Activated CD8-positive, alpha-beta memory T cell treated with anti-CD3 and anti-CD28 coated beads, Interleukin-2, amount 50 U/mL, for 24 hours (primary cell): ENCODE data around the gene EMC9.

Experiments used
- DNase-seq: peaks from one replicate; pipeline ENCODE4 v3.0.0-alpha.2; 2020; ENCODE audit errors: extremely low read depth

Gene EMC9

DNA sequence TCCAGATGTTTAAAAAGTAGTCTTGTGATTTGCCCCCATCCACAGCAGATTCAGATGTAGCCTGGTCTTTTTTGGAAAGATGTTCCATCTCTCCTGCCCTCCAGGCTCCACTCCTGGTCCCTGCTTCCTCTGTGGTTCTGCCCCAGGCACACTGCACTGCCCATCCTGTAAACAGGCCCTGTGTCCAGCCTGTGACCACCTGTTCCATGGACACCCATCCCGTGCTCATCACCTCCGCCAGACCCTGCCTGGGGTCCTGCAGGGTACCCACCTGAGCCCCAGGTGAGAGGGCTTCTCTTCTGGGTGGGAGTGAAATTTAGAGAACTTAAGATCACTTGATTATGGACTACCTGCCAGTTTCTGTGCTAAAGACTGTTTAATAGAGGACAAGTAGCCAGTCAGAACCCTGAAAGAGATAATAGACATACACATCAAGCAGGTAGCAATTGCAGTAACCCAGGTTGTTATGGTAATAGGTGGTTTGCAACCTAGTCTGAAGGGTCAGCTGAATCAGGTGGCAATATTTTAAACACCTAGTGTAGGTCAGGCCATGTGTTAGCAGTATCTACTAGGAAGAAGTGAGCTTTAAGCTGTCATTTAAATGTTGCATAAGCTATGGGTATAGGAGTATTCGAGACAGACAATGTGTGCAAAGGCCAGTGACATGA lies 8.0 kb upstream of the EMC9 start:
- DNase-seq = no peak

DNA sequence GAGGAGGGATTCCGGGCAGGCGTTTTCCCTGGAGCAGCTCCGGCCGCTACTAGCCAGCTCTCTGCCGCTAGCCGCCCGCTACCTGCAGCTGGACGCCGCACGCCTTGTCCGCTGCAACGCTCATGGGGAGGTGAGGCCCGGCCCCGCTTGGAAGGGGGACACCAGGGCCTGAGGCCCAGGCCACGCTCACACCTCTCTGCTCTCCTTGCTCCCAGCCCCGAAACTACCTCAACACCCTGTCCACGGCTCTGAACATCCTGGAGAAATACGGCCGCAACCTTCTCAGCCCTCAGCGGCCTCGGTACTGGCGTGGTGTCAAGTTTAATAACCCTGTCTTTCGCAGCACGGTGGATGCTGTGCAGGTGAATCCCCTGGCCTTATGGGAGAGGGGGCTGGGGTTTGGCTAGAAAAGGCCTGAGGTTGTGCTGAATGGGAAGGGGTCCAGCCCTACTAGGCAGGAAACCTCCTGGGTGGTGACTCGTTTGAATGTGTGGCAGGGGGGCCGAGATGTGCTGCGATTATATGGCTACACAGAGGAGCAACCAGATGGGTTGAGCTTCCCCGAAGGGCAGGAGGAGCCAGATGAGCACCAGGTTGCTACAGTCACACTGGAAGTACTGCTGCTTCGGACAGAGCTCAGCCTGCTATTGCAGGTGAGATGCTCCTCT lies 6.5 kb upstream of the EMC9 start:
- no peak for DNase-seq

DNA sequence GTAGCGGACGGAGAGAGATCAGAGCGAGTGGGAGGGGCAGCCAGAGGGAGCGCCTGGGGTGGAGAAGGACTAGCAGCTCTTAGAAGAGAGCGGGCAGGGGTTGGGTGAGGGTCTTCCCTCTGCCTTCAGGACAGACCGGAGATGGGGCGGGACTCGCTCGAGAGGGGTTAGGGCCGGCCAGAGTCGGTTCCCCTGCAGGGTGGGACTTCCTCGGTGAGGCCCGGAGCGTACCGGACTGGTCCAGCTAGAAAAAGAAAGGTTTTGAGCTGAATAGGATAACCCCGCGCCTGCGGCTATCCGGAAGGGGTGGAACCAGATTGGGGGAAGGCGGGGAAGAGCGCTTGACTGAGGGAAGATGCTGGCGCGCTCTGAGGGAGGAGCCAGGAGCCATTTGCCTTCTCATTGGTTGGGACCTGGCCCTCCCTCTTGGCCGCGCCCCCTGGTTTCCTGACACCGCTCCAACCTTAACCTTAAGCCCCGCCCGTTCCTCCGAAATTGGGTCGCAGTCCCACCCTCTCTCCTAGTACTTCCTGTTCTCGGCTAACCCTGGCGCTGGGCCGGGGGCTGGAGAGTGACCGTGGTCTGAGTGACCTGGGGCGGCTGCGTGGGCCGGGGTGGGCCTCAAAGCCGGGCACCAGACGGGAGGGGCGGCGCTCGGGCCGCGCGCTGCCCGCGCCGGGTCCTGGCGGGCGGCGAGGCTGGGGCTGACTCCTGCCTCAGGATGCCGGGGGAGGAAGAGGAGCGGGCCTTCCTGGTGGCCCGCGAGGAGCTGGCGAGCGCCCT lies 5.8 kb upstream of the EMC9 start, which contains the start of gene RNF31:
TSS of gene RNF31 (plus strand) at position 521 of the 783 bp plus-strand sequence. CDS start at position 722, 201 bp downstream.
- DNase-seq = peak; percentile 96

DNA sequence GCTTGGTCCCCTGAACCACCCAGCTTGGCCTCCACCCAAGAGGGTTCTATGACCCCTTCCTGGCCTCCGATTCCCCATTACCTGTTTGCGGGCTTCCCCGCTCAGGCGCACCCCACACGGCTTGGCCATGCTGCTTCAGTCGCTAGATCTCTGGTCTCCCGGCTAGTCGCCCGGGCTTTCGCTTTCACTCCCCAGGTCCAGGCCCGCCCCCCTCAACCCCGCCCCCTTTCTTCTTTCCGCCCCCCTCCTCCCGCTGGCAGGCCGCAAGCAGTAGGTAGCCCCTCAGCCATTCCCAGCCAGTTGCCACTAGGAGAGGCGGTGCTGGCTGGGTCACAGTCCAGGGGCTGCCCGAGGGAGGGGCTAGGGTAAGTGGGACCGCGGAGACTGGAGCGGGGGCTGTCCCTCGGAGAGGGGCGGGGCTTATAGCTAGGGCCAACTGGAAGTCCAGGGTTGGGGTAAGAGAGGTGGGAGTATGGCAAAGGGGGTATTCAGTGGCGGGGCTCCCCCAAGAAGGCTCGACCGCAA lies 5.1 kb upstream of the EMC9 start, which contains the start of gene PSME2:
TSS of gene PSME2 (minus strand) at position 158 of the 525 bp plus-strand sequence. CDS start at position 129, 29 bp downstream.
- DNase-seq = peak; percentile 78

DNA sequence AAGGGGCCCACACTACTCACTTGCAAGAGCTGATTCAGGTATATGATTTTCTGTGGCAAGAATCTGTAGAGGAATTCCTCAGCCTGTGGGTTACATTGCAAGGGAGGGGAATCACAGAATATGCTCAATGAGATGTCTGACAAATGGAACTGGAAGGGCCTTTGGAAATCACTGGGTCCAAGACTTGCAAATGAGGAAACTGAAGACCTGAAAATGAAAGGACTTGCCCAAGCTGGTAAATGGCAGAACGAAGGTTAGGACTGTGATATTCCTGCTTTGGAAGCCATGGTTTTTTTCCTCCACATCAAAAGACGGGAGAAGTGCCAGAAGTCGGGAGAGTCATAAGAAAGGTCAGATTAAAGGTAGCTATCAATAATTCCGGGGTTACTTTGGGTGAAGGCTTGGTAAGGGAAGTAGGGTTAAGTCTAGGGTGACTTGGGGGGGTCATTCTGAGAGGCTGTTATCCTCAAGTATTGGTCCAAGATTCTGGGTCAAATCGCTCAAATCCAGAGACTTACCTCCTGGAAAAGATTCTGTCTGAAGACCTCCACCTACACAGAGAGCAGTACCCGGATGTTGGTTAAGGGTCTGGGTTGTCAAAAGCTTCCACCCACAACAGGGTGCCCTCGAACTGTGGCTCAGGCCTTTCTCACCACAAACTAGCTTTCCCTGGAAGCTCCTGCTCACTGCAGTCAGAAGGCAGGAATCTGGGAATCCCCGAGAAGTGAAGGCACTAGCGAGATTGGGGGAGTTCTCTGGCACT lies 4.5 kb upstream of the EMC9 start:
- DNase-seq = no peak

DNA sequence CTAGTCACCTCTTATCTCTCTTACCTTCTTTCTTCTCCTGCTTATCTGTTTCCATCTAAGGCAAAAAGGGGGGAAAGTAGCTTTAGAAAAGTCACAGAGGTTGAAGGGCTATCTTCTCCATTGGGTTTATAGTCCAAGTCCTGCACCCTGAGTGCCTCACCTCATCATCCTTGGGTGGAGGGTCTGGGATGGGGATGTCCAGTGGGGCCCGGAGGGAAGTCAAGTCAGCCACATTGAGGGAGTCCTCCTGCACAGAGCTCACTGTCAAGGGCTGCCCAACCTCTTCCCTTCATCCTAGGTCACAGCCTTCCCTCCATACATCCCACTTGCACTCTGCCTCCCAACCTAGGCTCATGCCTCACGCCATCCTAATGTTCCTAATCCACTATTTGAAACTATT lies 3.8 kb upstream of the EMC9 start:
- no peak for DNase-seq

DNA sequence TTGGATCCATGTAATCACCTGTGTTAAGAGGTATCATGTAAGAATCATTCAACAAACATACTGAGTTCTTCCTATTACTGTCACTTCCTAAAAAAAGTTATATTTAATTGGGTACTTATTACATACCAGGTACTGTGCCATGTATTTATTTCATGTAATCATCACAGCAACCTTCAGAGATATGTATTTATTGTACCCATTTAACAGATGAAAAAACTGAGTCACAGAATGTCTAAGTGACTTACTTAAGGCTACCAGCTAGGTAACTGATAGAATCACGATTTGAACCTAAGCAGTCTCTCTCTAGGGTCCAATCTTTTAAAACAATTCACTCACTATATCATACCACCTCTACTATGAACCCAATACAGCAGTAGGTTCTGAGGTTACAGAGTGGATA lies 3.1 kb upstream of the EMC9 start:
- no peak for DNase-seq

DNA sequence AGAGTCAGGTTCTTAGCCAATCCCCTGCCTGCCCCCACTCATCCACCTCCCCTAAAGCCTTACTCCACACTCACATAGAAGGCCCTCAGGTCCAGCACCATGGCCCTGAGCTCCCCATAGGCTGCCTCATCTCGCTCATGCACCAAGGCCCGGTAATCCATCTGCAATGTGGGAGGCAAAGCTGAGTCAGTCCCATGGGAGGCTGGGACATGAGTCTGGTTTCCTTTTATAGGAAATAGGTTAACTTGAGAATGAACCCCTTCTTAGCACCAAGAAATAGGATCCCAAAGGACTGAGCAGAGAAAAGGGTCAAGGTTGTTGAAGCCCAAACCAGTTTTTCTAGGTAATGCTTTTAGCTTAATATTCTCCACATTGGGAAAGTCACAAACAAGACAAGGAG lies 2.1 kb upstream of the EMC9 start:
- DNase-seq = no peak

DNA sequence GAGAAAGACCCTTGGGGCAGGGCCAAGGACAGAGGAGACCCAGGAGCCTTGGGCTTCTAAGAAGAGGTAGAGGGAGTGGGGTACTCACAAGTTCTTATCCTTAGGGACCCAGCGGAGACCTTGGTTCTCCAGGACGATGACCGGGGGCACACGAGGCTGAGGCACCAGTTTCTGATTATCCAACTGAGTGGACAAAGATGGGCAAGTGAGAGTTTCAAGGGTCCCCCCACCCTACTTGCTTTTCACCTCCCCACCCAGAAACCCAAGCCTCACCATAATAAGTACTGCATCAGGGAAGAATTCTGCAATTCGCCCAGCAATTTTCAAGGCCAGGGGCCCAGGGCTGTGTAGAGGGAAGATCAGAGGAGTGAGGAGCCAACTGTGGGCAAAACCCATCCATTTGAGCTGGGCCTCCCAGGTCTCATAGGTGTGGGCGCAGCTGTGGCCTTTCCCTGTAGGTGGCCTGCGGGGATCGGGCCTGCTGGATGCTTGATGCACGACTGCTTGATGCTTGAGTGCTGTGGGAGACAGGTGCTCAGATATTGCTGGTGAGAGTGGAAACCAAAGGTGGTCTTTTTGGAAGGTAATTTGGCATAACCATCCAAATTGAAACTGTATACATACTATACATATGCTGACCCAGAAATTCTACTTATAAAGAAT lies 2.0 kb downstream of the EMC9 start:
- DNase-seq = no peak

DNA sequence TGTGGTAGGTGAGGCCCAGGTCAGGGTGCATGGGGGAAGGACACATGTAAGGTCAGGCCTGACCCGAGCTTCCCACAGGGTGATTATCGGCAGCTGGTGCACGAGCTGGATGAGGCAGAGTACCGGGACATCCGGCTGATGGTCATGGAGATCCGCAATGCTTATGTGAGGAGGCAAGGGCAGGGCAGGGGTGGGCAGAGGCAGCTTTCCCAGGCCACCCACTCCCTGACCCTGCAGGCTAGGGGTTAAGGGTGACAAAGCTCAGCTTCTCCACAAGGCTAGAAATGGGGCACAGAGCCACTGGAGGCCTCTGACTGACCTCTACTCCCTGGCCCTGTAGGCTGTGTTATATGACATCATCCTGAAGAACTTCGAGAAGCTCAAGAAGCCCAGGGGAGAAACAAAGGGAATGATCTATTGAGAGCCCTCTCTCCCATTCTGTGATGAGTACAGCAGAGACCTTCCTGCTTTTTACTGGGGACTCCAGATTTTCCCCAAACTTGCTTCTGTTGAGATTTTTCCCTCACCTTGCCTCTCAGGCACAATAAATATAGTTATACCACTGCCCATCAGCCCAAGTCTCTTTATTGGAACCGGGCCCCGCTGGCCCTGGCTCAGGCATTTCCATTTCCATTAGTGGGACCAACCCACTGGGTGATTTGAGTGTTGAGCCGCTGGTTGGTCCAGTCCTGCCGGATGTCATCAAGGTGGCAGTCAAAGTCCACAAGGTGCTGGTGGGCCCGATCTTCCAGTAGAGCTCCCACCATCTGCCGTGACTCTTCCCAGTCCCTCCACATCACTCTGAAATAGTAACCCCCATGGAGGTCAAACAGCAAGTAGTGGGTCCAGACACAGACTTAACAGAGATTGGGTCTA lies 2.8 kb downstream of the EMC9 start:
- no peak for DNase-seq

DNA sequence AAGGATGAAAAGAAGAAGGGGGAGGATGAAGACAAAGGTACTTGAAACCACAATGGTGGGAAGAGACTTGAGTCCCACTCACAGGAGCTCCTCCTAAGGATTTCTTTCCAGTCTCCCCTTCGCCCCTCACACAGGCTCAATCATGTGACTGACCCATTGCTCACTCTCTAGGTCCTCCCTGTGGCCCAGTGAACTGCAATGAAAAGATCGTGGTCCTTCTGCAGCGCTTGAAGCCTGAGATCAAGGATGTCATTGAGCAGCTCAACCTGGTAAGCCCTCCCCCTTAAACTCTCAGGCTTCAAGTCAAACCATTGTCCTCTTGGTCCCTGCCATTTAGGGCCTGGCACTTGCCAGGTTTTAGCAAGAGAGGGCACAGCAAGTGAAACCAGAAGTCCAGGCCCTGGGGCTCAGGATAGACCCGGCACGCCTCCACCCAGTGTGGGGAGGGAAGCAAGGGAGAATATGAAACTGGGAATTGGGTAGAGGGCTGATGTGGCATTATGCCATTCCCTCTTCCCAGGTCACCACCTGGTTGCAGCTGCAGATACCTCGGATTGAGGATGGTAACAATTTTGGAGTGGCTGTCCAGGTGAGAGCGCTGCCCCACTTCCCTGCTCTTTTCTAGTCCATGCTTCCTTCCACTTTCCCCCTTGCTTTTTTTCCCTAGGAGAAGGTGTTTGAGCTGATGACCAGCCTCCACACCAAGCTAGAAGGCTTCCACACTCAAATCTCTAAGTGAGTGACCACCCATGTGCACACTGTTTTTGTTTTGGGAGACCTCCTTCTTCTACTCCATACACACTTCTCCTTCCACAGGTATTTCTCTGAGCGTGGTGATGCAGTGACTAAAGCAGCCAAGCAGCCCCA lies 3.6 kb downstream of the EMC9 start:
- no peak for DNase-seq

DNA sequence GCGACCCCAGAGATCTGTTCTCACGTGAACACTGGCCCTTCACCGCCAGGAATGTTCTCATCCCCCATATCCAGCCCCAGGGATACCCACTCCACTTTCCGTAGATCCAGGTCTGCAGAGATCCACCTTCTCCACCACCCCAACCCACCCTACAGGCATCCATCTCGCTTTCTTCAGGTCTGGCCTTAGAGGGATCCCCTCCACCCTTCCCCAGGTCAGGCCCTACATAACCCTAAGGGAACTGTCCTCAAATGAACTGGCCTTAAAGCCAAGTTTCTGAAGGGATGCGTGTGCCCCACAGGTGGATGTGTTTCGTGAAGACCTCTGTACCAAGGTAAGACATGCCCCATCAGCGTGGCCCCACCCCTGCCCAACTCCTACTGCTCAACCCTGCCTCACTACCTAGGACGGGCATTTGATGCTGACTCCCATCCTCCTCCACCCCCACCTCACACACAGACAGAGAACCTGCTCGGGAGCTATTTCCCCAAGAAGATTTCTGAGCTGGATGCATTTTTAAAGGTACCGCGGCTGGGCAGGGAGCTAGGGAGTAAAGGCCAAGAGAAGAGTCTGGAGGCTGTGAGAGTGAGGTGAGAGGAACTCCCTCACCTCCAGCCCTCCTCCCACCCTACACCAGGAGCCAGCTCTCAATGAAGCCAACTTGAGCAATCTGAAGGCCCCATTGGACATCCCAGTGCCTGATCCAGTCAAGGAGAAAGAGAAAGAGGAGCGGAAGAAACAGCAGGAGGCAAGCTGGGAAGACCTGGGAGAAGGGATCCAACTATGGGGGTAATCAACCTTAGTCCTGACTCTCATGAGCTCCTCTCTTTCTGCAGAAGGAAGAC lies 4.5 kb downstream of the EMC9 start:
- DNase-seq = no peak

DNA sequence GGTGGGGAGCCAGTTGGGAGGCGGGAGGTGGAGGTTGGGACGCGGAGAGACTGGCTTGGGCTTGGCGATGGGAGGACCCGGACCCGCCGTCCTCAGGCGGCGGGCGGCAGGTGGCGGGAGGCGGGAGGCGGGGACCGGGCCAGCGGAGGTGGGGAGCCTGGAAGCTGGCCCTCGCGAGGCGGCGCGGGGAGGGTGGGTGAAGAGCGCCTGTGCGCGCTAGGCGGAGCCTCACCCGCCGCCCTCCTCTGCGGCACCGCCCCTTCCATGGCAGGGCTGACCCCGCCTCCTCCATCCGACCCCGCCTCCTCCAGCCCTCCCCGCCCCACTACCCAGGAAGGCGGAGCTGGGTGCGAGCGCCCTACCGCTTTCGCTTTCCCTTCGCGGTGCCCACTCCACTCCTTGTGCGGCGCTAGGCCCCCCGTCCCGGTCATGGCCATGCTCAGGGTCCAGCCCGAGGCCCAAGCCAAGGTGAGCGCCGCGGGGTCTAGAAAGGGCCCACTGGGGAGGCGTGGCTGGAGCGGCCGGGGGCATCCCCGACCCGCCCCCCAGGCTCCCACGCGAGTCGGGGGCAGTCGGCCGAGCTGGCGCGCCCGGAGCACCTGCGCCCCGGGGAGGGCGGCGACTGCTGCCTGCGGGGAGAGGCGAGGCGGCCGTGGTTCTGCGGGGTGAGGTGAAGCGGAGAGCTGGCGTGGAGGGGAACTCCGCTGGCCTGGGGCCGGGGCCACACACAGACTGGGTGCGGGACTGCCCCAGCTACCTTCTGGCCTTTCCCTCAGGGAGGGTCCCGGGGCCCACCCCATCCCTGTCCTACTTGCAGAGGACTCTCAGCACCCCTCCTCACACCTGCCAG lies 5.3 kb downstream of the EMC9 start, which contains the start of gene PSME1:
TSS of gene PSME1 (plus strand) at position 361 of the 850 bp plus-strand sequence. CDS start at position 430, 69 bp downstream.
- peak; percentile 77 for DNase-seq

DNA sequence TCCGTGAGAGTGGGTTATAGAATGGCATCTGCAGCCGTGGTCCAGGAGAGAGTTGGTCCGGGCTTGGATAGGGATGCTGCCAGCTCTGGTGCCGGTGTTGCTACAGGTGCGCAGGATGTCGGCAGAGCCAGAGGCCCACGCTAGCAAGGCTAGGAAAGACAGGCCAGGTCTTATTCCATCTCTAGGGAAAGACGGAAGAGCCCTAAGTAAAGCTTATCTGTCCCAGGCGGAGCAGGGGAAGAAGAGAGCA lies 5.9 kb downstream of the EMC9 start:
- DNase-seq = no peak

DNA sequence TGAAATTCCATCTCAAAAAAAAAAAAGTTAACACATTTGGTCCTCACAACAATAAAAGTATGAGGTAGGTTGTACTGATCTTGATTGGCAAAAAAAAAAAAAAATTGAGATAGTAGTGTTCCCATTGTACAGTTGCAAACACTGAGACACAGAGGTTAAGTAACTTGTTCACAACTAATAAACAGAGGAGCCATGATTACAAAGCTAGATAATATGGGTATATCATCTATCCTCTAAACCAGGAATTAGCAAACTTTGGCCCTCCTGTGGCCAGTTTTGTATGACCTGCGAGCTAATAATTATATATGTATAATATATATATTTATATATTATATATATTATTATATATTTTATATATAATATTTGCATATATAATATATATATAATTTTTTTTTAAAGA lies 7.7 kb downstream of the EMC9 start:
- DNase-seq = no peak

DNA sequence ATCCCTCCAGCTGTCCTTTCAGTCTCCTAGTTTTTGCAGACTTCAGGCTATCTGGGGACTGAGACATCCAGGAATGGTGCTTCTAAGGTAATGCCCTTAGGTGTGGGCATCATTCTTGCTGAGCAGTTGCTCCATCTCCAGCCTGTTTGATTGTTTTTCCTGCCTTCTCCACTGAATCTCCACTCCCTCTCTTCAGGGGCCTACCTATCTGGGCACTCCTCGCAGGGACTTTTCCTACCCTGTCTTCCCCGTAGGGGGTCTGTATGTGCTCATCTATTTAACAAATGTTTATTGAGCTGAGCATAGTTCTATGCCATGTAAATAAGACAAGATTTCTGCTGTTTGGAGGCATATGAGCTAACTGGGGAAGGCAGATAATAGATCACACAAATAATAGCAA lies 8.4 kb downstream of the EMC9 start:
- no peak for DNase-seq

DNA sequence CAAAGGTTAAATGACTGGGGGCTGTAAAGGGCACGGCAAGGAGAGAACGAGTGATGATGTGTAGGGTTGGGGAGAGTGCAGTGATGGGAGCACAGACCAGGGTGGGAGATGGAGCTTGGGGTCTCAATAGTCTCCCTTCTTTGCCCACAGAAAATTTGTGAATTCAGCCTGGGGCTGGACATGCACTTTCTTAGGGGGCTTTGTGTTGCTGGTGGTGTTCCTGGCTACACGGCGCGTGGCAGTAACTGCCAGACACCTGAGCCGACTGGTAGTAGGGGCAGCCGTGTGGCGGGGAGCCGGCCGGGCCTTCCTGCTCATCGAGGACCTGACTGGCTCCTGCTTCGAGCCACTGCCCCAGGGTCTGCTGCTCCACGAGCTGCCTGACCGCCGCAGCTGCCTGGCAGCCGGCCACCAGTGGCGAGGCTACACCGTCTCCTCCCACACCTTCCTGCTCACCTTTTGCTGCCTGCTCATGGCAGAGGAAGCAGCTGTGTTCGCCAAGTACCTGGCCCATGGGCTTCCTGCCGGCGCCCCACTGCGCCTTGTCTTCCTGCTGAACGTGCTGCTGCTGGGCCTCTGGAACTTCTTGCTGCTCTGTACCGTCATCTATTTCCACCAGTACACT lies 9.2 kb downstream of the EMC9 start:
- no peak for DNase-seq
